Thoracic aorta (tissue), 2 donors: Measurements from ENCODE around the gene LAYN. TPM values are rescaled to one million over a fixed set of nuclear protein-coding genes. Genes with fewer than 3 reads are reported as not detected.

Source experiments
- ATAC-seq: fragments of 150-250 bp; one replicate; pipeline ENCODE4 v1.8.0; 2017; ENCODE audit warnings: low read depth; ENCODE audit not compliant: insufficient number of reproducible peaks, low FRiP score
- DNase-seq: peaks from one replicate; pipeline ENCODE4 v3.0.0-alpha.2; 2020; ENCODE audit warnings: low spot score
- H3K27ac ChIP-seq, 2 donors: fragments of 200-600 bp; sonication (generic); 1 replicate in 1 of 2; 2 replicates in 1 of 2; pipeline ENCODE4 v1.5.1; 2016; ENCODE audit warnings: mild to moderate bottlenecking in 2 of 2, moderate library complexity in 2 of 2
- H3K27me3 ChIP-seq: fragments of 200-600 bp; sonication (generic); replicated peaks from 2 replicates; pipeline ENCODE4 v1.6.0; 2016; ENCODE audit warnings: mild to moderate bottlenecking; ENCODE audit not compliant: insufficient read depth
- H3K36me3 ChIP-seq: fragments of 200-600 bp; sonication (generic); one replicate; pipeline ENCODE4 v1.5.1; 2016
- H3K4me1 ChIP-seq, 2 donors: fragments of 200-600 bp; sonication (generic); 1 replicate in 1 of 2; 2 replicates in 1 of 2; pipeline versions ENCODE4 v1.5.1 to v1.6.0; 2016; ENCODE audit warnings: low read depth in 2 of 2, mild to moderate bottlenecking in 1 of 2; ENCODE audit not compliant: control insufficient read depth in 1 of 2
- H3K4me3 ChIP-seq: fragments of 200-600 bp; sonication (generic); 2 replicates; pipeline ENCODE4 v1.5.1; 2016; ENCODE audit warnings: mild to moderate bottlenecking
- H3K9me3 ChIP-seq: fragments of 200-600 bp; sonication (generic); 2 replicates; pipeline ENCODE4 v1.5.1; 2016
- total RNA-seq, 2 donors: library from RNA; depleted of rRNA; stranded (reverse); fragments of >200 nt; gene quantifications; one replicate each; pipeline versions ENCODE4 v1.1.0 to v1.2.3, GENCODE V29; 2016
- TF ChIP-seq, protein P1 (sequence below): fragments of 200-600 bp; sonication (generic); IDR thresholded peaks from one replicate; pipeline ENCODE4 v1.5.1; 2019; ENCODE audit warnings: antibody characterized with exemption

Gene LAYN
- total RNA-seq, 2 donors from 2014 or later, result 25.6 to 36.6 TPM

- ATAC-seq, result no peak
- TF ChIP-seq, protein P1, sequence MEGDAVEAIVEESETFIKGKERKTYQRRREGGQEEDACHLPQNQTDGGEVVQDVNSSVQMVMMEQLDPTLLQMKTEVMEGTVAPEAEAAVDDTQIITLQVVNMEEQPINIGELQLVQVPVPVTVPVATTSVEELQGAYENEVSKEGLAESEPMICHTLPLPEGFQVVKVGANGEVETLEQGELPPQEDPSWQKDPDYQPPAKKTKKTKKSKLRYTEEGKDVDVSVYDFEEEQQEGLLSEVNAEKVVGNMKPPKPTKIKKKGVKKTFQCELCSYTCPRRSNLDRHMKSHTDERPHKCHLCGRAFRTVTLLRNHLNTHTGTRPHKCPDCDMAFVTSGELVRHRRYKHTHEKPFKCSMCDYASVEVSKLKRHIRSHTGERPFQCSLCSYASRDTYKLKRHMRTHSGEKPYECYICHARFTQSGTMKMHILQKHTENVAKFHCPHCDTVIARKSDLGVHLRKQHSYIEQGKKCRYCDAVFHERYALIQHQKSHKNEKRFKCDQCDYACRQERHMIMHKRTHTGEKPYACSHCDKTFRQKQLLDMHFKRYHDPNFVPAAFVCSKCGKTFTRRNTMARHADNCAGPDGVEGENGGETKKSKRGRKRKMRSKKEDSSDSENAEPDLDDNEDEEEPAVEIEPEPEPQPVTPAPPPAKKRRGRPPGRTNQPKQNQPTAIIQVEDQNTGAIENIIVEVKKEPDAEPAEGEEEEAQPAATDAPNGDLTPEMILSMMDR, result no peak
- H3K9me3 ChIP-seq, result no peaks in the 10 kb centered on the region
- H3K4me1 ChIP-seq, result no peaks in the 10 kb centered on the region
- DNase-seq, result no peak
- no peak overlapping the region for H3K27ac ChIP-seq
- no peaks in the 10 kb centered on the region for H3K36me3 ChIP-seq
- H3K27me3 ChIP-seq, result no peaks in the 10 kb centered on the region
- no peak overlapping the region for H3K4me3 ChIP-seq
These were observed 9.7 kb downstream of the LAYN start for GRCh38 chr11:111550258-111550657.

DNA sequence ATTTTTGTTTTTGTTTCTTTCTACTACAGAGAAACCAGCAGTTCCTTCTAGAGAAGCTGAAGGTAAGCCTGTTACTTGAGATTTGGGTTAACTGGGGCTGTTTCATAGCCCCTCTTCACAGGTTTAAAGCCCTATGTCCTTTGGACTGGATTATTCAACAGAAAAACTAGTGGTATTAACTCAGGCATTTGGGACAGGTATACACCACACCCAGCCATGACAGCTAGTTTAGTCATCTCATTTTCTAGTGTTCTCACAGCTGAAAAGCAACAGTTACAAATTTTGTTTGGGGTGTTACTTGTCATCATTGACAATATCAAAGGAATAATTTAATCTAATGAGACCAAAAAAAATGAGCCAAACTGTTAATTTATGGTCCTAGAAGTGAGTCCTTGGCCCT is 14.0 kb downstream of the LAYN start:
- Histone ChIP-seq H3K27me3 (no peaks in the 10 kb centered on the region), H3K4me1 (peaks cover 8 to 14% of the 10 kb centered on the region in 2 donors), H3K9me3 (no peaks in the 10 kb centered on the region), H3K36me3 (no peaks in the 10 kb centered on the region), H3K27ac (no peak overlapping the region), H3K4me3 (no peak overlapping the region)
- ATAC-seq (no peak), DNase-seq (no peak)
- TF ChIP-seq, protein P1, result no peak

DNA sequence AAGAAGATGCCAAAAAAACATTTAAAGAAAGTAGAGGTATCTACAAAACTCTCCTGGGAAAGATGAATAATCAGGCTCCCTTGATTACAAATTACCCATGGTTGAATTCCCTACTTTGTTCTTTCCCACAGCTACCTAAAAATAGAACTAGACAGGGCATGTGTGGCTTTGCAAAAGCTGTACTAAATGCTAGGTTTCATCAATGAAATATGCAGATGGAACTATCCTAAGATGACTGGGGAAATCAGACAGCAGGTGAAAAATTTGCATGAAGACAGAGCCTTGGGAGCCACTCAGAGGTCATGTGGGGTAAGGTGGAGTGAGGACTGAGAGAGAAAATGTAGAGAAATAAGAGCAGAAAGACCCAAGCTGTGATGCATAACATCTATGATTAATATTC is 14.7 kb downstream of the LAYN start:
- Histone ChIP-seq H3K36me3 (no peaks in the 10 kb centered on the region), H3K4me1 (peaks cover 8 to 14% of the 10 kb centered on the region in 2 donors), H3K27me3 (no peaks in the 10 kb centered on the region), H3K4me3 (no peak overlapping the region), H3K9me3 (no peaks in the 10 kb centered on the region), H3K27ac (peak overlapping the region in 1 of 2 donors; percentile 8)
- TF ChIP-seq, protein P1, result no peak
- no peak for DNase-seq
- no peak for ATAC-seq

GRCh38 chr11:111557425-111558111 is 17.0 kb downstream of the LAYN start:
- DNase-seq (no peak), ATAC-seq (peak; percentile 53)
- Histone ChIP-seq H3K27ac (peak overlapping the region; percentile 37 to 77), H3K27me3 (no peaks in the 10 kb centered on the region), H3K4me1 (peaks cover 8 to 14% of the 10 kb centered on the region in 2 donors), H3K4me3 (no peak overlapping the region), H3K36me3 (peaks cover 3% of the 10 kb centered on the region), H3K9me3 (no peaks in the 10 kb centered on the region)
- TF ChIP-seq, protein P1, result no peak

DNA sequence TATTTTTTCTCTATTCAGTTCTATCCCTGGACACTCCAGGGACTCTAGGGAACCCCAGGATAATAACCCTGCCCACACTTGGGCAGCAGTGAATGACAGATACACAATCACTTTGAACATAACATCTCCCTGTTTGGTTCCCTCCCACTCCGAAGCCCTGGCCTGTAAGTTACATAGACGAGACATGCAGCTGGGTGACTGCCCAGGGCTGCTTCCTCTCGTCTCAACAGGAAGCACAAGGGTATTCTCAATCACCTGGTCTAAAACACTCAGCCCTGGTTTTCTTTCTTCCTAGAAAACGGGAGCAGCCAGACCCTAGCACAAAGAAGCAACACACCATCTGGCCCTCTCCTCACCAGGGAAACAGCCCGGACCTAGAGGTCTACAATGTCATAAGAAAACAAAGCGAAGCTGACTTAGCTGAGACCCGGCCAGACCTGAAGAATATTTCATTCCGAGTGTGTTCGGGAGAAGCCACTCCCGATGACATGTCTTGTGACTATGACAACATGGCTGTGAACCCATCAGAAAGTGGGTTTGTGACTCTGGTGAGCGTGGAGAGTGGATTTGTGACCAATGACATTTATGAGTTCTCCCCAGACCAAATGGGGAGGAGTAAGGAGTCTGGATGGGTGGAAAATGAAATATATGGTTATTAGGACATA is 19.4 kb downstream of the LAYN start:
- H3K9me3 ChIP-seq, result no peaks in the 10 kb centered on the region
- H3K27ac ChIP-seq, result peak overlapping the region in 1 of 2 donors; percentile 11
- peaks cover 8 to 14% of the 10 kb centered on the region in 2 donors for H3K4me1 ChIP-seq
- H3K4me3 ChIP-seq, result no peak overlapping the region
- TF ChIP-seq, protein P1, result no peak
- DNase-seq, result no peak
- H3K27me3 ChIP-seq, result no peaks in the 10 kb centered on the region
- no peak for ATAC-seq
- peaks cover 3% of the 10 kb centered on the region for H3K36me3 ChIP-seq
